Measurements from ENCODE around the gene TSPAN14.
"Not testable (repeated sequence)": the region's sequence is repeated elsewhere in the genome, so short reads cannot be mapped to it uniquely, and the experiment has no call there.

TSPAN14 gene

GRCh38 chr10:80453842-80454512, at the start of gene TSPAN14:
TSS of gene TSPAN14 (plus strand) at chr10:80454310. CDS start at chr10:80489234, 34,924 bp downstream.
- DNase-seq (ENCODE audit: low spot score): peak; percentile 61

- DNase-seq (ENCODE audit: low spot score): no peak
These were observed 49.1 kb upstream of the TSPAN14 start for GRCh38 chr10:80405035-80405434.

- no peak for DNase-seq (ENCODE audit: low spot score)
These were observed 48.5 kb upstream of the TSPAN14 start for GRCh38 chr10:80405626-80406025.

GRCh38 chr10:80406204-80406603, 47.9 kb upstream of the TSPAN14 start:
- no peak for DNase-seq (ENCODE audit: low spot score)

- DNase-seq (ENCODE audit: low spot score): no peak
These were observed 46.3 kb upstream of the TSPAN14 start for GRCh38 chr10:80407812-80408241.

- peak; percentile 76 for DNase-seq (ENCODE audit: low spot score)
These were observed 45.6 kb upstream of the TSPAN14 start, which contains the start of gene PRXL2A for GRCh38 chr10:80408242-80409101. TSS of gene PRXL2A (plus strand) at chr10:80408551. CDS start at chr10:80420468, 11,917 bp downstream.

- DNase-seq (ENCODE audit: low spot score): no peak
These were observed 45.0 kb upstream of the TSPAN14 start for GRCh38 chr10:80409121-80409520.

GRCh38 chr10:80410122-80410521, 44.0 kb upstream of the TSPAN14 start:
- no peak for DNase-seq (ENCODE audit: low spot score)

GRCh38 chr10:80410578-80411145, 43.4 kb upstream of the TSPAN14 start:
- no peak for DNase-seq (ENCODE audit: low spot score)

GRCh38 chr10:80411267-80411668, 42.8 kb upstream of the TSPAN14 start:
- DNase-seq (ENCODE audit: low spot score): no peak

- no peak for DNase-seq (ENCODE audit: low spot score)
These were observed 42.4 kb upstream of the TSPAN14 start for GRCh38 chr10:80411681-80412220.

GRCh38 chr10:80412486-80412885, 41.6 kb upstream of the TSPAN14 start:
- no peak for DNase-seq (ENCODE audit: low spot score)

- DNase-seq (ENCODE audit: low spot score): no peak
These were observed 40.7 kb upstream of the TSPAN14 start for GRCh38 chr10:80413271-80413996.

GRCh38 chr10:80414142-80414895, 39.8 kb upstream of the TSPAN14 start:
- no peak for DNase-seq (ENCODE audit: low spot score)

GRCh38 chr10:80415734-80416478, 38.2 kb upstream of the TSPAN14 start:
- DNase-seq (ENCODE audit: low spot score): no peak

- no peak for DNase-seq (ENCODE audit: low spot score)
These were observed 37.5 kb upstream of the TSPAN14 start for GRCh38 chr10:80416479-80417098.

- not testable (repeated sequence) for DNase-seq (ENCODE audit: low spot score)
These were observed 36.9 kb upstream of the TSPAN14 start for GRCh38 chr10:80417256-80417655.

GRCh38 chr10:80421050-80421706, 32.9 kb upstream of the TSPAN14 start:
- DNase-seq (ENCODE audit: low spot score): peak; percentile 2

Data from NAMALWA (cell line).